Activated CD8-positive, alpha-beta T cell treated with anti-CD3 and anti-CD28 coated beads, Interleukin-2, amount 10 ng/mL, durations not matched to agents 7 days and 5 days (primary cell): ENCODE results near the gene TNNC1. TPM values are rescaled to one million over a fixed set of nuclear protein-coding genes. Genes with fewer than 3 reads are reported as not detected.

ENCODE experiments used
- ATAC-seq: fragments of 150-1000 bp; cut with Tn5 transposase; one replicate; pipeline ENCODE4 v1.10.0; 2021; ENCODE audit warnings: moderate library complexity
- CTCF ChIA-PET: fragments of 350-600 bp; sonication (Branson Sonifier 250); formaldehyde crosslinking; loops from one replicate; lab custom pipeline; 2021; ENCODE audit warnings: antibody characterized with exemption; lab: Charles Lee
- POLR2A ChIA-PET: fragments of 350-600 bp; sonication (Branson Sonifier 250); formaldehyde crosslinking; loops from one replicate; lab custom pipeline; 2021; ENCODE audit warnings: antibody characterized with exemption; lab: Charles Lee
- DNase-seq: peaks from one replicate; pipeline ENCODE4 v3.0.0-alpha.2; 2020
- H3K27ac Mint-ChIP-seq: one replicate; pipeline ENCODE4 v1.8.0; 2021; ENCODE audit warnings: mild to moderate bottlenecking, mixed read lengths
- H3K27me3 Mint-ChIP-seq: one replicate; pipeline ENCODE4 v1.8.0; 2021; ENCODE audit warnings: low read depth, mixed read lengths
- H3K36me3 Mint-ChIP-seq: one replicate; pipeline ENCODE4 v1.8.0; 2021; ENCODE audit warnings: low read depth, mixed read lengths
- H3K4me1 Mint-ChIP-seq: one replicate; pipeline ENCODE4 v1.8.0; 2021; ENCODE audit warnings: low read depth, mixed read lengths
- H3K4me3 Mint-ChIP-seq: one replicate; pipeline ENCODE4 v1.8.0; 2021; ENCODE audit warnings: mild to moderate bottlenecking, mixed read lengths
- H3K9me3 Mint-ChIP-seq: one replicate; pipeline ENCODE4 v1.8.0; 2022; ENCODE audit warnings: mixed read lengths; ENCODE audit not compliant: insufficient read depth
- total RNA-seq, 2 experiments: library from RNA; stranded (reverse); gene quantifications; one replicate each; pipeline ENCODE4 v1.2.3, GENCODE V29; 2021

Gene TNNC1
- total RNA-seq, 2 experiments from 2014 or later: 0.84 to 2.1 TPM

DNA sequence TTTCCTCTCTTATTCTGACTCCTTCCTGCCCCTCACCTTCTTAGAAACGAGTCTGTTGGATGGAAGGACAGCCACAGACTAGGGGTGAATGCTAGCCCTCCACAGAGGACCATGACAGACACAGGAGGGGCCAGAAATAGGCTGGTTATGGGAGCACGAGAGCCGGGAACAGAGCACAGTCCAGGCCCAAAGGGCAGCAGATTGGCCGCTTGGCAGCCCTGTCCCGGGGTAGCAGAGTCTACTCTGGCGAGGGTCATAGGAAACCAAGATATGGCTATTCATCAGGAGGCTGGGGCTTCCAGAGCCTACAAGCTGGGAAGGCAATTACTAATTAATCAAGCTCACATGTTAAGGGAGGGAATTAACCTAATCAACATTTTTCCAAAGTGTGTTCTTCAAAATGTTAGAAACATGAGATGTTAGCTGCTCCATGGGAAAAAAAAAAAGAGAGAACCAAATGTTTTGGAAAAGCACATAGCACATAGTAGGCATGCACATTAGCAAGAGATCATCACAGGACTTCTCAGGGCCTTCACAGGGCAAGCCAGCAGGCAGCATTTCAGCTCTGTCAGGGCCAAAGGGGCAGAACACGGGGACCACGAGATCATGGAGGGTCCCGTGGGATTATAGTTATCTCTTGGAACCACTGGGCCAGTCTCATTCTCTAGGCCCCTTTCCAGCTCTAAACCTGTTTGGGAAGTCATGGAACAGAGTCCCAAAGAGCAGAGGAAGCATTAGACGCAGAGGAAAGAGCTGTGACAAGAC is 22.2 kb downstream of the TNNC1 start:
- CTCF ChIA-PET: interaction anchor here (7.0 kb wide), 1 partner anchor 15 kb away, joined by 131 read pairs; the partner anchor contains the start of gene SEMA3G
- ATAC-seq: no peak
- H3K27me3 Mint-ChIP-seq: peaks cover 8% of the 10 kb centered on the region
- DNase-seq: no peak
- no peaks in the 10 kb centered on the region for H3K9me3 Mint-ChIP-seq
- H3K4me3 Mint-ChIP-seq: no peak overlapping the region
- H3K4me1 Mint-ChIP-seq: no peaks in the 10 kb centered on the region
- peak overlapping the region; percentile 68 for H3K27ac Mint-ChIP-seq
- POLR2A ChIA-PET: interaction anchor here (0.7 kb wide), 1 partner anchor 10 kb away, joined by 3 read pairs; no protein-coding TSS in a partner anchor
- H3K36me3 Mint-ChIP-seq: no peaks in the 10 kb centered on the region

- CTCF ChIA-PET: interaction anchor here (7.0 kb wide), 1 partner anchor 16 kb away, joined by 131 read pairs; the partner anchor contains the start of gene SEMA3G
- Mint-ChIP-seq H3K9me3 (no peaks in the 10 kb centered on the region), H3K36me3 (no peaks in the 10 kb centered on the region), H3K27me3 (peaks cover 8% of the 10 kb centered on the region), H3K27ac (no peak overlapping the region), H3K4me1 (no peaks in the 10 kb centered on the region), H3K4me3 (no peak overlapping the region)
- DNase-seq (no peak), ATAC-seq (no peak)
- POLR2A ChIA-PET: no interaction called here
These were observed 23.4 kb downstream of the TNNC1 start for GRCh38 chr3:52430416-52430810.

GRCh38 chr3:52429779-52430415 is 23.9 kb downstream of the TNNC1 start:
- Mint-ChIP-seq H3K4me1 (no peaks in the 10 kb centered on the region), H3K27me3 (peaks cover 8% of the 10 kb centered on the region), H3K36me3 (no peaks in the 10 kb centered on the region), H3K9me3 (no peaks in the 10 kb centered on the region), H3K4me3 (no peak overlapping the region), H3K27ac (no peak overlapping the region)
- DNase-seq (no peak), ATAC-seq (no peak)
- ChIA-PET CTCF (interaction anchor here (1.5 to 7.0 kb wide), 2 partner anchors 17 to 27 kb away, joined by 4 to 131 read pairs; partner anchors contain the start of gene SEMA3G), POLR2A (no interaction called here)

- peaks cover 8% of the 10 kb centered on the region for H3K27me3 Mint-ChIP-seq
- H3K27ac Mint-ChIP-seq: no peak overlapping the region
- no peaks in the 10 kb centered on the region for H3K4me1 Mint-ChIP-seq
- H3K36me3 Mint-ChIP-seq: no peaks in the 10 kb centered on the region
- no peak overlapping the region for H3K4me3 Mint-ChIP-seq
- H3K9me3 Mint-ChIP-seq: no peaks in the 10 kb centered on the region
- ATAC-seq: no peak
- ChIA-PET CTCF (interaction anchor here (0.7 to 7.0 kb wide), 7 partner anchors 10 to 37 kb away, joined by 3 to 131 read pairs (median 6); partner anchors contain the start of genes SEMA3G and TNNC1), POLR2A (no interaction called here)
- no peak for DNase-seq
These were observed 24.8 kb downstream of the TNNC1 start for GRCh38 chr3:52429031-52429430.

DNA sequence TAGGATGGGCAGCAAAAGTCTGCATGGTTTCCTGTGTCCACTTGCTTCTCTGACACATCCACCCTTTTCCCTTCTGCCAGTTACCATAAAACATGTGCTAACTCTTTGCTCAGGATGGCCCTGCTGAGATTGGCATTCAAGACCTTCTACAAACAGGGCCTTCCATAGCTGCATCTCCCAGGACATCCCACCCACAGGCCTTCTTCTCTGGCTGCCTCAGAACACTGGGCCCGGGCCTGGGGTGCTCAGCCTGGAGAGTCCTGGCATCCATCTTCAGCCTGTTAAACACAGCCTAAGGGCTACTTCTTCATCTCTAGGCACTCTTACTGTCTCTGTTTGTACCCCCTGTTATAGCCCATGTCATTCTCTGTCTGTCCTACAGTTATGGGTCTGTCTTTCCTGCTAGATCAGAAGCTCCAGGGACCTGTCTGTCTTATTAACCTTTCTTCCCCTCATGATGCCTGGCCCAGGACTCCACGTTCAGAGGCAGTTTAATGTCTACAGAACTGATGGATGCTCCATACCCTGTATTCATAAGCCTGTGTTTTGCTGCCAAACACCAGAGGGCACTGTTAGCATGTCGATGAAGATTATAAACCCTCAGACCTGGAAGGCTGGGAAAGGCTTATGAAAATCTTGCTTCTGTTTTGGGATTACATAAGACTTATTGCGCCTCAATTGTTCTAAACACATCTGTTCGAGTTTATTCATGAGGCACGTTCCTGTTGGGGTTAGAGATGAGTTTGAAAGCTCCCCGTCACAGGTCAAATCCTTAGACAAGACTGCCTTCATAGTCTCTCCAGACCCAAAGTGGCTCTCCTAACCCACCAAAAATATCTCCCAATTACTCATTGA is 25.5 kb downstream of the TNNC1 start:
- Mint-ChIP-seq H3K4me3 (no peak overlapping the region), H3K9me3 (no peaks in the 10 kb centered on the region), H3K4me1 (no peaks in the 10 kb centered on the region), H3K27me3 (peaks cover 8% of the 10 kb centered on the region), H3K36me3 (no peaks in the 10 kb centered on the region), H3K27ac (no peak overlapping the region)
- DNase-seq (peak; percentile 53), ATAC-seq (peak; percentile 82)
- ChIA-PET CTCF (interaction anchor here (0.7 to 7.0 kb wide), 9 partner anchors 9 to 39 kb away, joined by 3 to 131 read pairs (median 6); partner anchors contain the start of genes SEMA3G and TNNC1), POLR2A (no interaction called here)

GRCh38 chr3:52423173-52423572 is 30.7 kb downstream of the TNNC1 start:
- Mint-ChIP-seq H3K4me1 (no peaks in the 10 kb centered on the region), H3K36me3 (no peaks in the 10 kb centered on the region), H3K4me3 (no peak overlapping the region), H3K27me3 (peaks cover 3% of the 10 kb centered on the region), H3K27ac (no peak overlapping the region), H3K9me3 (no peaks in the 10 kb centered on the region)
- no peak for ATAC-seq
- no peak for DNase-seq
- ChIA-PET CTCF (interaction anchor here (1.3 kb wide), 1 partner anchor 11 kb away, joined by 11 read pairs; no protein-coding TSS in a partner anchor), POLR2A (no interaction called here)

GRCh38 chr3:52422669-52423068 is 31.2 kb downstream of the TNNC1 start:
- H3K27ac Mint-ChIP-seq: peak overlapping the region; percentile 21
- no peaks in the 10 kb centered on the region for H3K9me3 Mint-ChIP-seq
- H3K27me3 Mint-ChIP-seq: no peaks in the 10 kb centered on the region
- H3K36me3 Mint-ChIP-seq: no peaks in the 10 kb centered on the region
- ChIA-PET CTCF (interaction anchor here (1.3 kb wide), 1 partner anchor 10 kb away, joined by 11 read pairs; no protein-coding TSS in a partner anchor), POLR2A (no interaction called here)
- no peaks in the 10 kb centered on the region for H3K4me1 Mint-ChIP-seq
- no peak overlapping the region for H3K4me3 Mint-ChIP-seq
- no peak for DNase-seq
- ATAC-seq: no peak

GRCh38 chr3:52420388-52420787 is 33.5 kb downstream of the TNNC1 start:
- H3K36me3 Mint-ChIP-seq: peaks cover 8% of the 10 kb centered on the region
- ATAC-seq: no peak
- ChIA-PET CTCF (no interaction called here), POLR2A (no interaction called here)
- no peak overlapping the region for H3K27ac Mint-ChIP-seq
- no peaks in the 10 kb centered on the region for H3K9me3 Mint-ChIP-seq
- no peaks in the 10 kb centered on the region for H3K4me1 Mint-ChIP-seq
- H3K27me3 Mint-ChIP-seq: no peaks in the 10 kb centered on the region
- DNase-seq: no peak
- H3K4me3 Mint-ChIP-seq: no peak overlapping the region

GRCh38 chr3:52415800-52416199 is 38.0 kb downstream of the TNNC1 start:
- no peak overlapping the region for H3K27ac Mint-ChIP-seq
- ChIA-PET POLR2A (no interaction called here), CTCF (interaction anchor here (0.9 to 1.4 kb wide), 2 partner anchors 31 to 32 kb away, joined by 3 to 6 read pairs; no protein-coding TSS in a partner anchor)
- peaks cover 20% of the 10 kb centered on the region for H3K36me3 Mint-ChIP-seq
- DNase-seq: no peak
- no peak for ATAC-seq
- H3K9me3 Mint-ChIP-seq: no peaks in the 10 kb centered on the region
- H3K27me3 Mint-ChIP-seq: no peaks in the 10 kb centered on the region
- peaks cover 24% of the 10 kb centered on the region for H3K4me1 Mint-ChIP-seq
- no peak overlapping the region for H3K4me3 Mint-ChIP-seq

DNA sequence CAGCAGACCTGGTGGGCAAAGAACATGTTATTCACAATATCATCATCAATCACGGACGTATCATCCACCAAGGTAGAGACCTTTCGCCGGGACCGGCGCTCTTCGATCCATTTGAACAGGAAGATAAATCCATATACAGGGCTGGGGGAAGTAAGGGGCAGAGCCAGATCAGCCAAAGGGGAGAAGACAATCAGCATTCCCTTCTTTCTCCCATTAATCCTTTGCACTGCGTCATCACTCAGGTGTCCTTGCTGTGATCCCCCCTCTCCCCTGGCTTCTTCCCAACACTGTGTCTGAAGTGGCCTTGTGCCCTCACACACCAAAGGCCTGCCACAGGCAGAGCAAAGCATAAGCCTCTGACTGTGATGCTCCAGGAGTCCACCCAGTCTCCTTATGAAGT is 45.4 kb downstream of the TNNC1 start:
- Mint-ChIP-seq H3K27me3 (no peaks in the 10 kb centered on the region), H3K4me3 (peak overlapping the region; percentile 81), H3K27ac (peak overlapping the region; percentile 96), H3K4me1 (peaks cover 43% of the 10 kb centered on the region), H3K36me3 (peaks cover 46% of the 10 kb centered on the region), H3K9me3 (no peaks in the 10 kb centered on the region)
- CTCF ChIA-PET: no interaction called here
- ATAC-seq: no peak
- POLR2A ChIA-PET: interaction anchor here (1.7 kb wide), 1 partner anchor 10 kb away, joined by 8 read pairs; no protein-coding TSS in a partner anchor
- no peak for DNase-seq

GRCh38 chr3:52407779-52408178 is 46.1 kb downstream of the TNNC1 start:
- ChIA-PET CTCF (no interaction called here), POLR2A (interaction anchor here (0.8 to 1.7 kb wide), 2 partner anchors 9 to 31 kb away, joined by 3 to 8 read pairs; no protein-coding TSS in a partner anchor)
- peak overlapping the region; percentile 36 for H3K27ac Mint-ChIP-seq
- H3K9me3 Mint-ChIP-seq: no peaks in the 10 kb centered on the region
- H3K4me3 Mint-ChIP-seq: peak overlapping the region; percentile 81
- ATAC-seq (no peak), DNase-seq (no peak)
- H3K27me3 Mint-ChIP-seq: no peaks in the 10 kb centered on the region
- peaks cover 48% of the 10 kb centered on the region for H3K36me3 Mint-ChIP-seq
- H3K4me1 Mint-ChIP-seq: peaks cover 39% of the 10 kb centered on the region
